ENCODE results near the gene RTN4. TPM values are rescaled to one million over a fixed set of nuclear protein-coding genes. Genes with fewer than 3 reads are reported as not detected.

Gene RTN4
- total and polyA plus RNA-seq, 2 experiments from 2014 or later, result 186 to 223 TPM

DNA sequence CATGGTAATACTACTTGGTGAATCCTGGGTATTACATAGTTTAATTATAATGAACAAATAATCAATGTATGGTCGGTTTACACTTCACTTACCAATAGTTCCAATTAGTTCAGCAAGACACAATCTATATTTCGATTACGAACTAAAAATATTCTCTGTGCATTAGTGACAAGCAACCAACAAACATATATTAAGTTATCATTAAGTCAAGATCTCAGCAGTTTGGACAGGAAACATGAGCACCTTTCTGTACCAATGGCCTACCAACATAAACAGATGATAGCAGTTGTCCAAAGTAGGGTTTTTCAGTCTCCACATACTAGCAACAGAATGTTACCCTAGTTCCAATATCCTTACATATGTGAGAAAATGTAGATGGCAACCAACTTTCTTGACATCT is 32.8 kb downstream of the RTN4 start:
- Histone ChIP-seq H3K27ac (peak overlapping the region; percentile 6), H3K36me3 (peaks cover 7% of the 10 kb centered on the region), H3K4me1 (ENCODE audit: low read depth) (peaks cover 20% of the 10 kb centered on the region)

GRCh38 chr2:55014962-55015939 is 35.0 kb downstream of the RTN4 start:
- TF ChIP-seq, protein P1, sequence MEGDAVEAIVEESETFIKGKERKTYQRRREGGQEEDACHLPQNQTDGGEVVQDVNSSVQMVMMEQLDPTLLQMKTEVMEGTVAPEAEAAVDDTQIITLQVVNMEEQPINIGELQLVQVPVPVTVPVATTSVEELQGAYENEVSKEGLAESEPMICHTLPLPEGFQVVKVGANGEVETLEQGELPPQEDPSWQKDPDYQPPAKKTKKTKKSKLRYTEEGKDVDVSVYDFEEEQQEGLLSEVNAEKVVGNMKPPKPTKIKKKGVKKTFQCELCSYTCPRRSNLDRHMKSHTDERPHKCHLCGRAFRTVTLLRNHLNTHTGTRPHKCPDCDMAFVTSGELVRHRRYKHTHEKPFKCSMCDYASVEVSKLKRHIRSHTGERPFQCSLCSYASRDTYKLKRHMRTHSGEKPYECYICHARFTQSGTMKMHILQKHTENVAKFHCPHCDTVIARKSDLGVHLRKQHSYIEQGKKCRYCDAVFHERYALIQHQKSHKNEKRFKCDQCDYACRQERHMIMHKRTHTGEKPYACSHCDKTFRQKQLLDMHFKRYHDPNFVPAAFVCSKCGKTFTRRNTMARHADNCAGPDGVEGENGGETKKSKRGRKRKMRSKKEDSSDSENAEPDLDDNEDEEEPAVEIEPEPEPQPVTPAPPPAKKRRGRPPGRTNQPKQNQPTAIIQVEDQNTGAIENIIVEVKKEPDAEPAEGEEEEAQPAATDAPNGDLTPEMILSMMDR (IDR thresholded peaks at IDR 0.05; ENCODE audit: low read depth, low read length), result peak; percentile 72
- Histone ChIP-seq H3K27ac (no peak overlapping the region), H3K4me3 (no peak overlapping the region), H3K36me3 (peaks cover 7% of the 10 kb centered on the region), H3K27me3 (no peaks in the 10 kb centered on the region), H3K9me3 (ENCODE audit: low read depth) (no peaks in the 10 kb centered on the region), H3K4me1 (ENCODE audit: low read depth) (peaks cover 42% of the 10 kb centered on the region)
- DNase-seq (ENCODE audit: low read depth in 1 of 2, low spot score in 1 of 2), result peak; percentile 62 to 83

More for the DNA sequence above, 32.8 kb downstream of the RTN4 start:
- TF ChIP-seq, protein P1 (IDR thresholded peaks at IDR 0.05; ENCODE audit: low read depth, low read length), result no peak
- no peak for DNase-seq (ENCODE audit: low read depth in 1 of 2, low spot score in 1 of 2)
- Histone ChIP-seq H3K27me3 (no peaks in the 10 kb centered on the region), H3K9me3 (ENCODE audit: low read depth) (no peaks in the 10 kb centered on the region), H3K4me3 (no peak overlapping the region)

DNA sequence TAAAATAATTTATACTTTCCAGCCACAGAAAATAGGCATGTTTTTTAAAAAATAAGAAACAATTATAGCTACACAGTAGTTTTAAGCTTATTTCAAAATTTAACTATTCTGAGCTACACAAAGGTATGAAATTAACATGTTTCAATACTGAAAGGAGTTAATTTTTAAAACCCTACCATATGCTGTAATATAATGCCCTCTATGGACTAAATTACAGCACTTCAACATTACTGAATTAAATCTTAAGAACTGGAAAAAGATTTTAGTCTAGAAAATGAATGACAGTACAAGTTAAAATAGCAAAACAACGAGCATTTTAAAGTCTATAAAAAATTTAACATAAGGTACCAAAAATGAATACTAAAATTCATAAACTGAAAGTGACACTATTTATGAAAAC is 36.3 kb downstream of the RTN4 start:
- DNase-seq (ENCODE audit: low read depth in 1 of 2, low spot score in 1 of 2), result no peak
- H3K4me1 ChIP-seq (ENCODE audit: low read depth), result peaks cover 51% of the 10 kb centered on the region
- H3K4me3 ChIP-seq, result no peak overlapping the region
- peak overlapping the region; percentile 84 for H3K27ac ChIP-seq
- no peaks in the 10 kb centered on the region for H3K9me3 ChIP-seq (ENCODE audit: low read depth)
- peaks cover 7% of the 10 kb centered on the region for H3K36me3 ChIP-seq
- TF ChIP-seq, protein P1 (IDR thresholded peaks at IDR 0.05; ENCODE audit: low read depth, low read length), result peak; percentile 15
- H3K27me3 ChIP-seq, result no peaks in the 10 kb centered on the region

DNA sequence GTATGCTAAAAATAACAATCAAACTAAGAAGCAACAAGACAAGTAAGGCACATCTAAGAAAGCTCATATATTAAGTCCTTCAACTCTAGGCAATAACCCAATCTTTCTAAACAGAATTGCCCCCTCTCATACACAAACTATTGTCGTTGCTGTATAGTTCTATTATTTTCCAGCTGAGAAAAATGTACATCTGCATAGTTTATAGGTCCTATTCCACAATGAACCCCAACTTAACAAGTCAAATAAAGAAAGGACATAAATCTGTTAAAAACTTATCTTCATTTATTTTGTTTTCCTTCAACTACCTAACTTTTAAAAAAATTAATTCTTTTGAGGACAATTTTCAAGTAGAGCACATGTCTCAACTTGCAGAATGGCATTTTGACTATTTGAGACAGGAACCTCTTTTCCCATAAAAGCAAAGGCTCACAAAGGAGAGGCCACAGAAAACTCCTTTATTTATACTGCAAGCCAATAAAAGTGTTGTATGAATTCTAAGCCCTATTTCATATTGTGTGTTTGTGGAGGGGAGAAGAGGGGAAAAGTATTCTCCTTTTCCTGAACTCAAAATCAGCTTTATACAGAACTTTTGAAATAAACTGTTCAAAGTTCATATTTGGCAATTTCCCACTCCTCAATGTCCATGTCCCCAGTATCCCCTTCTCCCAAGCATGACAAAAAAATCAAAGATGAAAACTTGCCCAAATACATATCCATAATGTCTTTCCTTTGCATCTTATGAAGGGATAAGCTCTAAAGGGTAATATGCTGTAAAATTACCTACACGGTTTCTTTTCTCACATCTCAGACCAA is 37.4 kb downstream of the RTN4 start:
- H3K27ac ChIP-seq, result peak overlapping the region; percentile 84
- peaks cover 52% of the 10 kb centered on the region for H3K4me1 ChIP-seq (ENCODE audit: low read depth)
- peaks cover 5% of the 10 kb centered on the region for H3K36me3 ChIP-seq
- H3K27me3 ChIP-seq, result no peaks in the 10 kb centered on the region
- TF ChIP-seq, protein P1 (IDR thresholded peaks at IDR 0.05; ENCODE audit: low read depth, low read length), result no peak
- no peak overlapping the region for H3K4me3 ChIP-seq
- no peaks in the 10 kb centered on the region for H3K9me3 ChIP-seq (ENCODE audit: low read depth)
- DNase-seq (ENCODE audit: low read depth in 1 of 2, low spot score in 1 of 2), result no peak

GRCh38 chr2:55011831-55012671 is 38.2 kb downstream of the RTN4 start:
- peaks cover 60% of the 10 kb centered on the region for H3K4me1 ChIP-seq (ENCODE audit: low read depth)
- no peak for DNase-seq (ENCODE audit: low read depth in 1 of 2, low spot score in 1 of 2)
- peak overlapping the region; percentile 84 for H3K27ac ChIP-seq
- no peaks in the 10 kb centered on the region for H3K36me3 ChIP-seq
- no peaks in the 10 kb centered on the region for H3K27me3 ChIP-seq
- no peaks in the 10 kb centered on the region for H3K9me3 ChIP-seq (ENCODE audit: low read depth)
- H3K4me3 ChIP-seq, result no peak overlapping the region
- TF ChIP-seq, protein P1 (IDR thresholded peaks at IDR 0.05; ENCODE audit: low read depth, low read length), result no peak

Measured in cardiac muscle cell (in vitro differentiated cells and primary cell).